Endothelial cell of umbilical vein (primary cell): ENCODE results near the gene SLC4A2. TPM values are rescaled to one million over a fixed set of nuclear protein-coding genes. Genes with fewer than 3 reads are reported as not detected.
"Not testable (repeated sequence)": the region's sequence is repeated elsewhere in the genome, so short reads cannot be mapped to it uniquely, and the experiment has no call there.

Experiments used
- BruUV-seq: library from RNA; stranded (reverse); fragments of 400-500 nt; replicated peaks from 2 replicates; lab custom pipeline; 2021; lab: Mats Ljungman, UMichigan
- CTCF ChIA-PET: fragments of 300-600, 350-600 bp; sonication (Branson Sonifier 250); formaldehyde crosslinking; loops from one replicate; lab custom pipeline; 2021; ENCODE audit warnings: antibody characterized with exemption, inconsistent platforms; lab: Charles Lee
- POLR2A ChIA-PET: fragments of 300-600, 350-600 bp; sonication (Branson Sonifier 250); formaldehyde crosslinking; loops from one replicate; lab custom pipeline; 2021; ENCODE audit warnings: antibody characterized with exemption, inconsistent platforms; lab: Charles Lee
- DNase-seq: peaks from one replicate; pipeline ENCODE4 v3.0.0-alpha.2; 2011; ENCODE audit warnings: low read depth, low spot score
- FAIRE-seq: peaks from 2 replicates; lab custom pipeline; 2011; peaks lifted over from hg19 to GRCh38; lab: Jason Lieb, UNC
- H2AFZ ChIP-seq: 2 replicates; pipeline ENCODE4 v1.6.0; 2012; ENCODE audit warnings: low read depth, low read length, control low read depth, inconsistent platforms
- H3K27ac ChIP-seq: 2 replicates; pipeline ENCODE4 v1.5.1; 2011; ENCODE audit warnings: low read depth, mild to moderate bottlenecking, control low read depth, low read length, moderate library complexity; ENCODE audit not compliant: insufficient read depth
- H3K27me3 ChIP-seq, 2 experiments: 2 replicates each; pipeline versions ENCODE4 v1.6.0 to v1.6.1; 2011; ENCODE audit warnings: low read length in 2 of 2, mixed read lengths in 1 of 2; ENCODE audit not compliant: control insufficient read depth in 2 of 2, insufficient read depth in 2 of 2
- H3K36me3 ChIP-seq, 2 experiments: 2 replicates in 1 of 2; 3 replicates in 1 of 2; pipeline ENCODE4 v1.5.1; 2011; ENCODE audit warnings: low read length in 2 of 2, mild to moderate bottlenecking in 1 of 2, moderate library complexity in 1 of 2; ENCODE audit not compliant: control insufficient read depth in 2 of 2, insufficient read depth in 2 of 2; ENCODE audit errors: extremely low read depth in 1 of 2
- H3K4me1 ChIP-seq: 3 replicates; pipeline ENCODE4 v1.5.1; 2011; ENCODE audit warnings: mild to moderate bottlenecking, low read length; ENCODE audit not compliant: control insufficient read depth, insufficient read depth; ENCODE audit errors: extremely low read depth
- H3K4me2 ChIP-seq: 2 replicates; pipeline ENCODE4 v1.6.1; 2011; ENCODE audit warnings: low read length, control low read depth, mixed read lengths; ENCODE audit not compliant: insufficient read depth
- H3K4me3 ChIP-seq, 3 experiments: fragments of 200-600 bp in 1 of 3; sonication (generic), shearing (Covaris generic) in 1 of 3; replicated peaks in 1 of 3; 2 replicates each; pipeline ENCODE4 v1.5.1; 2011 to 2016; ENCODE audit warnings: control low read depth in 3 of 3, low read length in 3 of 3, mild to moderate bottlenecking in 2 of 3, inconsistent platforms in 1 of 3, low read depth in 1 of 3, moderate library complexity in 1 of 3; ENCODE audit not compliant: insufficient read depth in 1 of 3
- H3K79me2 ChIP-seq: 2 replicates; pipeline ENCODE4 v1.6.0; 2012; ENCODE audit warnings: low read length, inconsistent platforms; ENCODE audit not compliant: control insufficient read depth, insufficient read depth
- H3K9ac ChIP-seq: replicated peaks from 2 replicates; pipeline ENCODE3; 2011; ENCODE audit warnings: low read length, control low read depth; ENCODE audit not compliant: insufficient read depth; ENCODE audit errors: extremely low read depth
- H3K9me1 ChIP-seq: replicated peaks from 3 replicates; pipeline ENCODE4 v1.6.0; 2011; ENCODE audit warnings: mild to moderate bottlenecking, low read length; ENCODE audit not compliant: control insufficient read depth, insufficient read depth; ENCODE audit errors: extremely low read depth
- H3K9me3 ChIP-seq: replicated peaks from 2 replicates; pipeline ENCODE4 v1.5.1; 2012; ENCODE audit warnings: low read length, inconsistent platforms; ENCODE audit not compliant: control insufficient read depth, insufficient read depth
- H4K20me1 ChIP-seq: replicated peaks from 2 replicates; pipeline ENCODE3; 2011; ENCODE audit warnings: mild to moderate bottlenecking, low read length; ENCODE audit not compliant: control insufficient read depth, insufficient read depth; ENCODE audit errors: extremely low read depth
- EZH2 ChIP-seq: IDR thresholded peaks from 2 replicates; pipeline ENCODE4 v1.6.1; 2012; ENCODE audit warnings: borderline replicate concordance, low read depth, mild to moderate bottlenecking, moderate library complexity, low read length, inconsistent platforms; ENCODE audit not compliant: severe bottlenecking
- FOS ChIP-seq: IDR thresholded peaks from 2 replicates; pipeline ENCODE4 v1.6.1; 2011; ENCODE audit warnings: mild to moderate bottlenecking, low read length, moderate library complexity, borderline replicate concordance; ENCODE audit not compliant: insufficient read depth
- GATA2 ChIP-seq: IDR thresholded peaks from 2 replicates; pipeline ENCODE4 v1.7.0; 2011; ENCODE audit warnings: low read depth, mild to moderate bottlenecking, moderate library complexity, mixed read lengths, low read length; ENCODE audit not compliant: insufficient read length, insufficient read depth
- dilution Hi-C: fragments of 300-500 bp; cut with MboI; formaldehyde crosslinking; loops from one replicate; pipeline ENCODE4 v1.15.0; 2019; ENCODE audit warnings: low sequenced_read_pairs; ENCODE audit not compliant: extremely low pct_ligation_motif_present
- intact Hi-C: fragments of 100-400 bp; cut with micrococcal nuclease; formaldehyde crosslinking; loops from one replicate; pipeline ENCODE4 v1.10.0; 2022
- polyA plus RNA-seq, 4 experiments: library from polyadenylated mRNA; depleted of rRNA in 3 of 4; stranded (reverse) in 3 of 4; unstranded in 1 of 4; fragments of >200 nt; gene quantifications; 2 replicates each; pipeline versions ENCODE4 v1.2.1 to v1.2.3, GENCODE V29; 2011 to 2012; ENCODE audit warnings: missing spikeins in 1 of 4
- total RNA-seq: library from RNA; stranded (reverse); gene quantifications from 2 replicates; pipeline ENCODE4 v1.2.3, GENCODE V29; 2021
- TF ChIP-seq, protein P1 (sequence below): IDR thresholded peaks from 2 replicates; pipeline ENCODE4 v1.6.1; 2011; ENCODE audit not compliant: insufficient read depth, insufficient read length

Gene SLC4A2
- total and polyA plus RNA-seq, 2 donors (not counting 3 experiments of a cell fraction or from before 2014, with no cell fraction given) = 108 to 172 TPM

DNA sequence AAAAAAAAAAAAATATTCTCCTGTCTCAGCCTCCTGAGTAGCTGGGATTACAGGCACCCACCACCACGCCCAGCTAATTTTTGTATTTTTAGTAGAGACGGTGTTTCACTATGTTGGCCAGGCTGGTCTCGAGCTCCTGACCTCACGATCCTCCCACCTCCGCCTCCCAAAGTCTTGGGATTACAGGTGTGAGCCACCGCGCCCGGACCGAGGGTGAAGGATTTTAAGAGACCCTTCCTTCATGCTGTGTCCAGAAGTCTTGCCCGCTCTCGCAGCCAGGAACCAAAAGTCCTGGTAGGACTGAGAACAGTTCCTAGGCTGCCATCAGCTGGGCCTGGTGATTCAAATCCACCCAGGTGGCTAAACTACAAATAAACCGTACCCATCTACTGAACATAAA, 47.8 kb upstream of the SLC4A2 start:
- H3K9me1 ChIP-seq = not testable (repeated sequence)

DNA sequence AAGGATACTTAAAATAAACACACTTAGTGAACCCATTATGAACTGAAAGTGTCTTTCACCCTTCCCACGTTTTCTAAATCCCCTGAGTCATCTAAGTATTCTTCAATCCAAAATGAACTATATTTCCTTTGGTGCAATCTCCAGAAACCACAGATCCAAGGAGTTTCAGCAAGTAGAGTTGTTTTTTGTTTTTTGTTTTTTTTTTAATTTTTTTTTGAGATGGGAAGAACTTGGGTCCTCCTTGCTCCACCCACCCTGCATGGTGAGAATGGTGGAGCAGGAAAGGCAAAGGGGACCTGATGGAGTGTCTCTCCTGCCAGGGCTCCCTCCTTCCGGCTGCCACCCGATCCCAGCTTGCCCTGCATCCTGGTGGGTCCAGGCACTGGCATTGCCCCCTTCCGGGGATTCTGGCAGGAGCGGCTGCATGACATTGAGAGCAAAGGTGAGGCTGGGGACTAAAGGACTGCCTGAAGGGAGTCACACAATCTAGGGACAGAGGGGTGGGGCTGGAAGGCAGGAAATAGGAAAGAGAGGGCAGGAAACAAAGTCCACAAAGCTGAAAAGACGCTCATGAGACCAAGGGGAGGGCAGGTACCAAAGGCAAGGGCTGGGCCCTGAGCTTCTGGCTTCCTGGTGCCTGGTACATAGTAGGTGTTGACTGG, 47.2 kb upstream of the SLC4A2 start:
- Histone ChIP-seq H3K4me1 (peaks cover 25% of the 10 kb centered on the region), H3K27me3 (no peaks in the 10 kb centered on the region), H4K20me1 (no peaks in the 10 kb centered on the region), H3K9me1 (no peaks in the 10 kb centered on the region), H3K4me3 (no peak overlapping the region), H2AFZ (no peak overlapping the region), H3K27ac (no peak overlapping the region), H3K9ac (no peak overlapping the region), H3K9me3 (no peaks in the 10 kb centered on the region), H3K4me2 (no peak overlapping the region), H3K36me3 (peaks cover 0 to 21% of the 10 kb centered on the region in 2 experiments), H3K79me2 (no peaks in the 10 kb centered on the region)
- BruUV-seq = no TSS peak
- ChIA-PET POLR2A (no interaction called here), CTCF (interaction anchor here (0.6 to 9.4 kb wide), 9 partner anchors 8 to 135 kb away, joined by 3 to 107 read pairs (median 18); partner anchors contain the start of genes ATG9B and NOS3)
- DNase-seq = no peak
- no peak for TF ChIP-seq EZH2
- TF ChIP-seq, protein P1, sequence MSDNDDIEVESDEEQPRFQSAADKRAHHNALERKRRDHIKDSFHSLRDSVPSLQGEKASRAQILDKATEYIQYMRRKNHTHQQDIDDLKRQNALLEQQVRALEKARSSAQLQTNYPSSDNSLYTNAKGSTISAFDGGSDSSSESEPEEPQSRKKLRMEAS = no peak
- no peak for TF ChIP-seq GATA2
- no peak for TF ChIP-seq FOS
- FAIRE-seq = peak; percentile 40
- dilution Hi-C loops (no loop called here), intact Hi-C loops (loop anchor here (1.0 kb wide), 1 partner anchor 99 kb away; no protein-coding TSS in a partner anchor)

More for the DNA sequence above, 47.8 kb upstream of the SLC4A2 start:
- H3K79me2 ChIP-seq, POLR2A ChIA-PET, H3K9me3 ChIP-seq, DNase-seq, dilution Hi-C loops, H3K27me3 ChIP-seq, H2AFZ ChIP-seq, BruUV-seq, H3K9ac ChIP-seq, H4K20me1 ChIP-seq, H3K27ac ChIP-seq, FAIRE-seq, H3K4me2 ChIP-seq, H3K4me3 ChIP-seq: not testable (repeated sequence)
- H3K4me1 ChIP-seq = peaks cover 31% of the 10 kb centered on the region
- H3K36me3 ChIP-seq = peaks cover 0 to 23% of the 10 kb centered on the region in 2 experiments
- CTCF ChIA-PET = interaction anchor here (0.6 to 9.4 kb wide), 11 partner anchors 9 to 726 kb away, joined by 3 to 107 read pairs (median 6); partner anchors contain the start of genes ATG9B and NOS3
- intact Hi-C loops = loop anchor here (1.0 kb wide), 1 partner anchor 100 kb away; no protein-coding TSS in a partner anchor
